GM23338 (cell line): ENCODE results near the gene MSL2. TPM values are rescaled to one million over a fixed set of nuclear protein-coding genes. Genes with fewer than 3 reads are reported as not detected.
"Not testable (repeated sequence)": the region's sequence is repeated elsewhere in the genome, so short reads cannot be mapped to it uniquely, and the experiment has no call there.

ENCODE experiments used
- ATAC-seq: fragments of 200-7000 bp; cut with Tn5 transposase; 3 replicates; pipeline ENCODE4 v1.9.1; 2020
- DNase-seq: peaks from one replicate; pipeline ENCODE4 v3.0.0-alpha.2; 2015; ENCODE audit warnings: low spot score
- H2AFZ ChIP-seq: fragments of 200-600 bp; sonication (generic); 2 replicates; pipeline ENCODE4 v1.8.0; 2016; ENCODE audit warnings: antibody characterized with exemption, mild to moderate bottlenecking, moderate library complexity
- H3F3A ChIP-seq: fragments of 200-600 bp; sonication (generic); replicated peaks from 2 replicates; pipeline ENCODE4 v1.8.0; 2017; ENCODE audit warnings: antibody characterized with exemption, mixed run types, low read depth
- H3K27ac ChIP-seq: fragments of 200-600 bp; sonication (generic); 2 replicates; pipeline ENCODE4 v1.6.1; 2016; ENCODE audit warnings: low read depth
- H3K27me3 ChIP-seq: fragments of 200-600 bp; sonication (generic); 2 replicates; pipeline ENCODE4 v1.8.0; 2016; ENCODE audit warnings: mild to moderate bottlenecking, mixed run types, moderate library complexity; ENCODE audit not compliant: insufficient read depth
- H3K36me3 ChIP-seq: fragments of 200-600 bp; sonication (generic); 2 replicates; pipeline ENCODE4 v1.8.0; 2016; ENCODE audit warnings: mild to moderate bottlenecking; ENCODE audit not compliant: insufficient read depth
- H3K4me1 ChIP-seq: fragments of 200-600 bp; sonication (generic); 2 replicates; pipeline ENCODE4 v1.8.0; 2016; ENCODE audit warnings: mild to moderate bottlenecking, moderate library complexity; ENCODE audit not compliant: insufficient read depth
- H3K4me2 ChIP-seq: fragments of 200-600 bp; sonication (generic); 2 replicates; pipeline ENCODE4 v1.7.1; 2017; ENCODE audit warnings: mixed run types
- H3K4me3 ChIP-seq: fragments of 200-600 bp; sonication (generic); 2 replicates; pipeline ENCODE4 v1.6.1; 2016; ENCODE audit warnings: mixed run types
- H3K79me2 ChIP-seq: fragments of 200-600 bp; sonication (generic); replicated peaks from 2 replicates; pipeline ENCODE4 v1.8.0; 2017; ENCODE audit warnings: mild to moderate bottlenecking; ENCODE audit not compliant: insufficient read depth
- H3K9me2 ChIP-seq: fragments of 200-600 bp; sonication (generic); 2 replicates; pipeline ENCODE4 v1.8.0; 2017; ENCODE audit not compliant: insufficient read depth
- H4K20me1 ChIP-seq: fragments of 200-600 bp; sonication (generic); replicated peaks from 2 replicates; pipeline ENCODE4 v1.8.0; 2017; ENCODE audit warnings: mild to moderate bottlenecking; ENCODE audit not compliant: insufficient read depth
- H3K27ac Mint-ChIP-seq: 2 replicates; pipeline ENCODE4 v1.8.0; 2020; ENCODE audit warnings: inconsistent platforms, mild to moderate bottlenecking, moderate library complexity, mixed read lengths
- H3K27me3 Mint-ChIP-seq: 3 replicates; pipeline ENCODE4 v1.8.0; 2022; ENCODE audit warnings: low read depth, mild to moderate bottlenecking, moderate library complexity, mixed read lengths, inconsistent platforms; ENCODE audit not compliant: insufficient read depth, poor library complexity
- H3K36me3 Mint-ChIP-seq: 3 replicates; pipeline ENCODE4 v1.8.0; 2021; ENCODE audit warnings: low read depth, mild to moderate bottlenecking, inconsistent platforms, moderate library complexity, mixed read lengths
- H3K4me1 Mint-ChIP-seq: 3 replicates; pipeline ENCODE4 v1.8.0; 2020; ENCODE audit warnings: mild to moderate bottlenecking, inconsistent platforms, mixed read lengths
- H3K4me3 Mint-ChIP-seq: 3 replicates; pipeline ENCODE4 v1.8.0; 2021; ENCODE audit warnings: moderate library complexity, mild to moderate bottlenecking, inconsistent platforms, mixed read lengths
- H3K9me3 Mint-ChIP-seq: 3 replicates; pipeline ENCODE4 v1.8.0; 2020; ENCODE audit warnings: moderate library complexity, mild to moderate bottlenecking, inconsistent platforms, mixed read lengths
- EZH2 ChIP-seq: fragments of 200-600 bp; sonication (generic); IDR thresholded peaks from one replicate; pipeline ENCODE4 v1.8.0; 2017; ENCODE audit warnings: antibody characterized with exemption, mild to moderate bottlenecking, low read depth; ENCODE audit not compliant: unreplicated experiment
- EZH2phosphoT487 ChIP-seq: fragments of 200-600 bp; sonication (generic); IDR thresholded peaks from one replicate; pipeline ENCODE4 v1.8.1; 2018; ENCODE audit warnings: antibody characterized with exemption; ENCODE audit not compliant: unreplicated experiment
- NANOG ChIP-seq: IDR thresholded peaks from 2 replicates; pipeline ENCODE4 v1.6.1; 2016; ENCODE audit warnings: antibody characterized with exemption, borderline replicate concordance
- REST ChIP-seq: IDR thresholded peaks from one replicate; pipeline ENCODE4 v1.6.1; 2018; ENCODE audit warnings: antibody characterized with exemption; ENCODE audit not compliant: unreplicated experiment
- ZNF331 ChIP-seq: fragments of 250-450 bp; sonication (Bioruptor Pico); IDR thresholded peaks from 2 replicates; pipeline ENCODE4 v1.5.0; 2020; ENCODE audit warnings: low read depth, mild to moderate bottlenecking, moderate library complexity
- polyA plus RNA-seq: library from polyadenylated mRNA; unstranded; fragments of >200 nt; fragmentation: Nextera tagmentation; extraction: Ambion mirVana; gene quantifications from 2 replicates; pipeline ENCODE4 v1.2.1, GENCODE V29; 2016
- total RNA-seq: library from RNA; depleted of rRNA; stranded (reverse); fragments of >200 nt; shearing (Covaris generic); gene quantifications from 2 replicates; pipeline ENCODE4 v1.2.3, GENCODE V29; 2014
- TF ChIP-seq, protein P1 (sequence below): fragments of 250-450 bp; sonication (Bioruptor Pico); IDR thresholded peaks from 2 replicates; pipeline ENCODE4 v1.5.0; 2020; ENCODE audit warnings: mild to moderate bottlenecking, moderate library complexity

MSL2 gene
- total and polyA plus RNA-seq, 2 experiments from 2014 or later: 7.5 to 50.6 TPM

- TF ChIP-seq ZNF331 (CRISPR knock-in tag) (no peak), EZH2phosphoT487 (no peak), NANOG (no peak), REST (no peak), EZH2 (no peak)
These were observed 29.6 kb downstream of the MSL2 start (continued) for GRCh38 chr3:136166507-136166906.

GRCh38 chr3:136163607-136164006 lies 32.5 kb downstream of the MSL2 start:
- H3K27me3 ChIP-seq, H3K36me3 ChIP-seq, DNase-seq, H3K4me3 ChIP-seq, H3K9me2 ChIP-seq, H2AFZ ChIP-seq, H3K9me3 Mint-ChIP-seq, H3K27me3 Mint-ChIP-seq, H3F3A ChIP-seq, H3K36me3 Mint-ChIP-seq: not testable (repeated sequence)
- Histone ChIP-seq H3K27ac (peak overlapping the region; percentile 12; the same call in 1 of the 2 replicates), H3K79me2 (peaks cover 100% of the 10 kb centered on the region), H3K4me1 (peaks cover 15% of the 10 kb centered on the region), H3K4me2 (peak overlapping the region; percentile 30; the same call in 1 of the 2 replicates), H4K20me1 (peaks cover 44% of the 10 kb centered on the region)
- peak; percentile 73 for ATAC-seq
- TF ChIP-seq, protein P1, sequence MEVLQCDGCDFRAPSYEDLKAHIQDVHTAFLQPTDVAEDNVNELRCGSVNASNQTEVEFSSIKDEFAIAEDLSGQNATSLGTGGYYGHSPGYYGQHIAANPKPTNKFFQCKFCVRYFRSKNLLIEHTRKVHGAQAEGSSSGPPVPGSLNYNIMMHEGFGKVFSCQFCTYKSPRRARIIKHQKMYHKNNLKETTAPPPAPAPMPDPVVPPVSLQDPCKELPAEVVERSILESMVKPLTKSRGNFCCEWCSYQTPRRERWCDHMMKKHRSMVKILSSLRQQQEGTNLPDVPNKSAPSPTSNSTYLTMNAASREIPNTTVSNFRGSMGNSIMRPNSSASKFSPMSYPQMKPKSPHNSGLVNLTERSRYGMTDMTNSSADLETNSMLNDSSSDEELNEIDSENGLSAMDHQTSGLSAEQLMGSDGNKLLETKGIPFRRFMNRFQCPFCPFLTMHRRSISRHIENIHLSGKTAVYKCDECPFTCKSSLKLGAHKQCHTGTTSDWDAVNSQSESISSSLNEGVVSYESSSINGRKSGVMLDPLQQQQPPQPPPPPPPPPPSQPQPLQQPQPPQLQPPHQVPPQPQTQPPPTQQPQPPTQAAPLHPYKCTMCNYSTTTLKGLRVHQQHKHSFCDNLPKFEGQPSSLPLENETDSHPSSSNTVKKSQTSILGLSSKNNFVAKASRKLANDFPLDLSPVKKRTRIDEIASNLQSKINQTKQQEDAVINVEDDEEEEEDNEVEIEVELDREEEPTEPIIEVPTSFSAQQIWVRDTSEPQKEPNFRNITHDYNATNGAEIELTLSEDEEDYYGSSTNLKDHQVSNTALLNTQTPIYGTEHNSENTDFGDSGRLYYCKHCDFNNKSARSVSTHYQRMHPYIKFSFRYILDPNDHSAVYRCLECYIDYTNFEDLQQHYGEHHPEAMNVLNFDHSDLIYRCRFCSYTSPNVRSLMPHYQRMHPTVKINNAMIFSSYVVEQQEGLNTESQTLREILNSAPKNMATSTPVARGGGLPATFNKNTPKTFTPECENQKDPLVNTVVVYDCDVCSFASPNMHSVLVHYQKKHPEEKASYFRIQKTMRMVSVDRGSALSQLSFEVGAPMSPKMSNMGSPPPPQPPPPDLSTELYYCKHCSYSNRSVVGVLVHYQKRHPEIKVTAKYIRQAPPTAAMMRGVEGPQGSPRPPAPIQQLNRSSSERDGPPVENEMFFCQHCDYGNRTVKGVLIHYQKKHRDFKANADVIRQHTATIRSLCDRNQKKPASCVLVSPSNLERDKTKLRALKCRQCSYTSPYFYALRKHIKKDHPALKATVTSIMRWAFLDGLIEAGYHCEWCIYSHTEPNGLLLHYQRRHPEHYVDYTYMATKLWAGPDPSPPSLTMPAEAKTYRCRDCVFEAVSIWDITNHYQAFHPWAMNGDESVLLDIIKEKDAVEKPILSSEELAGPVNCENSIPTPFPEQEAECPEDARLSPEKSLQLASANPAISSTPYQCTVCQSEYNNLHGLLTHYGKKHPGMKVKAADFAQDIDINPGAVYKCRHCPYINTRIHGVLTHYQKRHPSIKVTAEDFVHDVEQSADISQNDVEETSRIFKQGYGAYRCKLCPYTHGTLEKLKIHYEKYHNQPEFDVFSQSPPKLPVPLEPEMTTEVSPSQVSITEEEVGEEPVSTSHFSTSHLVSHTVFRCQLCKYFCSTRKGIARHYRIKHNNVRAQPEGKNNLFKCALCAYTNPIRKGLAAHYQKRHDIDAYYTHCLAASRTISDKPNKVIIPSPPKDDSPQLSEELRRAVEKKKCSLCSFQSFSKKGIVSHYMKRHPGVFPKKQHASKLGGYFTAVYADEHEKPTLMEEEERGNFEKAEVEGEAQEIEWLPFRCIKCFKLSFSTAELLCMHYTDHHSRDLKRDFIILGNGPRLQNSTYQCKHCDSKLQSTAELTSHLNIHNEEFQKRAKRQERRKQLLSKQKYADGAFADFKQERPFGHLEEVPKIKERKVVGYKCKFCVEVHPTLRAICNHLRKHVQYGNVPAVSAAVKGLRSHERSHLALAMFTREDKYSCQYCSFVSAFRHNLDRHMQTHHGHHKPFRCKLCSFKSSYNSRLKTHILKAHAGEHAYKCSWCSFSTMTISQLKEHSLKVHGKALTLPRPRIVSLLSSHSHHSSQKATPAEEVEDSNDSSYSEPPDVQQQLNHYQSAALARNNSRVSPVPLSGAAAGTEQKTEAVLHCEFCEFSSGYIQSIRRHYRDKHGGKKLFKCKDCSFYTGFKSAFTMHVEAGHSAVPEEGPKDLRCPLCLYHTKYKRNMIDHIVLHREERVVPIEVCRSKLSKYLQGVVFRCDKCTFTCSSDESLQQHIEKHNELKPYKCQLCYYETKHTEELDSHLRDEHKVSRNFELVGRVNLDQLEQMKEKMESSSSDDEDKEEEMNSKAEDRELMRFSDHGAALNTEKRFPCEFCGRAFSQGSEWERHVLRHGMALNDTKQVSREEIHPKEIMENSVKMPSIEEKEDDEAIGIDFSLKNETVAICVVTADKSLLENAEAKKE (CRISPR knock-in tag): peak; percentile 74; the same call in 1 of the 2 replicates
- 0 out of 3 replicates have a peak overlapping the region, but pooled peaks have one; percentile 6 for H3K4me3 Mint-ChIP-seq
- H3K4me1 Mint-ChIP-seq: peaks cover 36% of the 10 kb centered on the region
- peak overlapping the region; percentile 68 for H3K27ac Mint-ChIP-seq
